Amygdala (tissue), 56 donors: Measurements from ENCODE around the gene ZKSCAN5.
"Not testable (repeated sequence)": the region's sequence is repeated elsewhere in the genome, so short reads cannot be mapped to it uniquely, and the experiment has no call there.

ENCODE experiments used
- DNase-seq, 56 donors: peaks; one replicate each; lab custom pipeline; 2025; lab: John Stamatoyannopoulos, UW

Gene ZKSCAN5

GRCh38 chr7:99497766-99498545, 6.5 kb upstream of the ZKSCAN5 start:
- no peak for DNase-seq

GRCh38 chr7:99498546-99498944, 5.9 kb upstream of the ZKSCAN5 start:
- DNase-seq: no peak

- no peak for DNase-seq
These were observed 5.1 kb upstream of the ZKSCAN5 start for GRCh38 chr7:99499371-99499720.

GRCh38 chr7:99499721-99500636, 4.5 kb upstream of the ZKSCAN5 start, which contains the start of gene ZNF394:
ZNF394 (minus strand) TSS chr7:99500281; CDS start chr7:99500093, 188 bp downstream.
- DNase-seq: peak; percentile 51 to 94 (median 86)

GRCh38 chr7:99500637-99501009, 3.8 kb upstream of the ZKSCAN5 start:
- no peak for DNase-seq

GRCh38 chr7:99501236-99501635, 3.2 kb upstream of the ZKSCAN5 start:
- DNase-seq: peak in 1 of 56 donors; percentile 1

- DNase-seq: peak in 11 of 56 donors; percentile 94 to 98 (median 97)
These were observed 220 bp upstream of the ZKSCAN5 start for GRCh38 chr7:99504281-99504602.

GRCh38 chr7:99505324-99505662, 831 bp downstream of the ZKSCAN5 start:
- DNase-seq: no peak

GRCh38 chr7:99514050-99514449, 9.6 kb downstream of the ZKSCAN5 start:
- no peak for DNase-seq

- DNase-seq: no peak
These were observed 16.9 kb downstream of the ZKSCAN5 start for GRCh38 chr7:99521399-99521798.

- no peak for DNase-seq
These were observed 21.4 kb downstream of the ZKSCAN5 start for GRCh38 chr7:99525713-99526440.

GRCh38 chr7:99531354-99531765, 26.9 kb downstream of the ZKSCAN5 start:
- no peak for DNase-seq

GRCh38 chr7:99535667-99536066, 31.2 kb downstream of the ZKSCAN5 start:
- no peak for DNase-seq

GRCh38 chr7:99539213-99539811, 34.9 kb downstream of the ZKSCAN5 start:
- DNase-seq: no peak

GRCh38 chr7:99540542-99540941, 36.1 kb downstream of the ZKSCAN5 start:
- DNase-seq: no peak

GRCh38 chr7:99541212-99541611, 36.8 kb downstream of the ZKSCAN5 start:
- no peak for DNase-seq

- DNase-seq: no peak
These were observed 38.7 kb downstream of the ZKSCAN5 start for GRCh38 chr7:99543081-99543671.

GRCh38 chr7:99543916-99544315, 39.5 kb downstream of the ZKSCAN5 start:
- no peak for DNase-seq

GRCh38 chr7:99545308-99545707, 40.8 kb downstream of the ZKSCAN5 start:
- DNase-seq: not testable (repeated sequence)

GRCh38 chr7:99549545-99549944, 45.1 kb downstream of the ZKSCAN5 start:
- not testable (repeated sequence) for DNase-seq
